ENCODE measurements around the gene ATP6V1F.

The ATP6V1F gene

DNA sequence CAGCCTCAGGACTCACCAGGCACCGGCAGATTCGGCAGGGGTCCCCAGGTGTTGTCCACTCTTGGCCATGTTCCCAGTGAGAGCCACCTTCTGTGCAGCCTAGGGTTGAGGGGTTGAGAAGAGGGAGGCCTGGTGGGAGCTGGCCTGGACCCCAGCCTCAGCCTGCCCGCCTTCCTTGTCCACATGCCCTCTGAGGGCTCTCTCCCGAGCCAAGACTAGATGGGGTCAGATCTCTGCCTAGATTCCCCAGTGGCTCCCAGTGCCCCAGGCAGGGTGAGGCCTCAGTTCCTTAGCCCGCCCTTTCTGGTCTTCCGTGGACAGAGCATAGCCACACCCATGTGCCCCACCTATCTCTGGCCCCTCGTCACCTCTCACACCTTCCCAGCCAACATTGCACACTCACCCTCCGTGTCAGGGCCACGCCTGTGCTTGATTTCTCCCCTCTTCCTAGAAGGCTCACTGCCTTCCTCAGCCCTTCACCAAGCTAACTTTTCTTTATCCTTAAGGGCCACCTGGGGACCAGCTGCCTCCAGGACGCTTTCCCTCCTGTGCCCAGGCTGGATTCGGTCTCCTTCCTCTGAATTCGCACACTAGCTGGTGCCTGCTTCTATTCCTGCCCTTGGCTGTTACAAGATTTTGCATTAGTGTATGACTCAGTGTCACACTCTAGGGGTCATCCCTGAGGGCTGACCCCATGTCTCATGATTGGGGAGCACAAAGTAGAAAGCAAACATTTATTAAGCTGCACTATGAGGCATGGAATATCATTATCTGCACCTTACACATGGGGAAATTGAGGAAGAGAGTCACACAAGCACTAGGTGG lies 40.3 kb downstream of the ATP6V1F start:
- Histone ChIP-seq H3K27me3 (replicated peaks; ENCODE audit: control insufficient read depth, insufficient read depth, low read length, poor library complexity, severe bottlenecking) (no peaks in the 10 kb centered on the region), H3K4me1 (ENCODE audit: control insufficient read depth, insufficient read depth, low read length, poor library complexity, severe bottlenecking) (no peaks in the 10 kb centered on the region), H3K27ac (ENCODE audit: insufficient read depth, low read length, poor library complexity, severe bottlenecking) (no peak overlapping the region), H3K9me3 (ENCODE audit: control insufficient read depth, low read length) (no peaks in the 10 kb centered on the region), H3K36me3 (ENCODE audit: control insufficient read depth, insufficient read depth, low read length) (no peaks in the 10 kb centered on the region), H3K4me3 (ENCODE audit: insufficient read depth, low read depth, low read length, poor library complexity, severe bottlenecking) (no peak overlapping the region)
- no peak for DNase-seq

DNA sequence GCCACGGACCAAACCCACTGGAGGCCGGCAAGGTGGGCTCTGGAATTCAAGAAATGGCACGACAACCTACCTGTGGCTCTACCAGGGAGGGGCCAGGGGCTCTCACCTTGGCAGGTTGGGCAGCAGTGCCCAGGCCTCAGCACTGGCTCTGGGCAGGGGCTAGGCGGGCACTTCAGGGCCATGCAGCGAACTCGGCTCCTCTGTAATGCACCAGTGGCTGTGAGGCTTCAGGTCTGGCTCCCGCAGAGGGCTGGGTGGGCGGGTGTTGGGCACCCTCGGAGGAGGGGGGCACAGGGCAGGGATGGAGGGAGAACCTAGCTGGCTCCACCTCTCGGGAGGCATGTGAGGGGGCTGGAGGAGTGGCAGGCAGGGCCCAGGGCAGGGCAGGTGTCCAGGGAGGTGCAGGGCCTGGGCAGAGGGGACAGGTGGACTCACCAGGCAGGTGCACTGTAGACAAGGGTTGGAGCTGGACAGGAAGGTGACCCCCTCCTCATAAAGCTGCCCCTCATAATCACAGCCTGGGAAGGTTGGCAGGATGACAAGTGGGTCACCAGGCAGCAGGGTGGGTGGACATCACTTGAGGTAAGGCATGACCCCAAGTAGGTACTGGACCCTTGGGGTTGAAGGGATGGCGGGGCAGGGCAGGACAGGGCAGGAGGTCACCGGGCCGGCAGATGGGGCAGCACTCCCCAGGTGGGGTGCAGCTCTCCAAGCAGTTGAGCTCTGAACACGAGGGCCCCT lies 41.1 kb downstream of the ATP6V1F start:
- H3K27me3 ChIP-seq (replicated peaks; ENCODE audit: control insufficient read depth, insufficient read depth, low read length, poor library complexity, severe bottlenecking) = no peaks in the 10 kb centered on the region

GRCh38 chr7:128904381-128905197 lies 41.9 kb downstream of the ATP6V1F start:
- H3K9me3 ChIP-seq (ENCODE audit: control insufficient read depth, low read length) = no peaks in the 10 kb centered on the region
- no peaks in the 10 kb centered on the region for H3K4me1 ChIP-seq (ENCODE audit: control insufficient read depth, insufficient read depth, low read length, poor library complexity, severe bottlenecking)
- H3K27me3 ChIP-seq (replicated peaks; ENCODE audit: control insufficient read depth, insufficient read depth, low read length, poor library complexity, severe bottlenecking) = peaks cover 6% of the 10 kb centered on the region
- H3K36me3 ChIP-seq (ENCODE audit: control insufficient read depth, insufficient read depth, low read length) = no peaks in the 10 kb centered on the region
- H3K4me3 ChIP-seq (ENCODE audit: insufficient read depth, low read depth, low read length, poor library complexity, severe bottlenecking) = no peak overlapping the region
- H3K27ac ChIP-seq (ENCODE audit: insufficient read depth, low read length, poor library complexity, severe bottlenecking) = no peak overlapping the region
- DNase-seq = no peak

More for the DNA sequence above, 41.1 kb downstream of the ATP6V1F start:
- H3K4me3 ChIP-seq (ENCODE audit: insufficient read depth, low read depth, low read length, poor library complexity, severe bottlenecking) = no peak overlapping the region
- DNase-seq = no peak
- no peaks in the 10 kb centered on the region for H3K9me3 ChIP-seq (ENCODE audit: control insufficient read depth, low read length)
- H3K27ac ChIP-seq (ENCODE audit: insufficient read depth, low read length, poor library complexity, severe bottlenecking) = no peak overlapping the region
- H3K36me3 ChIP-seq (ENCODE audit: control insufficient read depth, insufficient read depth, low read length) = no peaks in the 10 kb centered on the region
- no peaks in the 10 kb centered on the region for H3K4me1 ChIP-seq (ENCODE audit: control insufficient read depth, insufficient read depth, low read length, poor library complexity, severe bottlenecking)

DNA sequence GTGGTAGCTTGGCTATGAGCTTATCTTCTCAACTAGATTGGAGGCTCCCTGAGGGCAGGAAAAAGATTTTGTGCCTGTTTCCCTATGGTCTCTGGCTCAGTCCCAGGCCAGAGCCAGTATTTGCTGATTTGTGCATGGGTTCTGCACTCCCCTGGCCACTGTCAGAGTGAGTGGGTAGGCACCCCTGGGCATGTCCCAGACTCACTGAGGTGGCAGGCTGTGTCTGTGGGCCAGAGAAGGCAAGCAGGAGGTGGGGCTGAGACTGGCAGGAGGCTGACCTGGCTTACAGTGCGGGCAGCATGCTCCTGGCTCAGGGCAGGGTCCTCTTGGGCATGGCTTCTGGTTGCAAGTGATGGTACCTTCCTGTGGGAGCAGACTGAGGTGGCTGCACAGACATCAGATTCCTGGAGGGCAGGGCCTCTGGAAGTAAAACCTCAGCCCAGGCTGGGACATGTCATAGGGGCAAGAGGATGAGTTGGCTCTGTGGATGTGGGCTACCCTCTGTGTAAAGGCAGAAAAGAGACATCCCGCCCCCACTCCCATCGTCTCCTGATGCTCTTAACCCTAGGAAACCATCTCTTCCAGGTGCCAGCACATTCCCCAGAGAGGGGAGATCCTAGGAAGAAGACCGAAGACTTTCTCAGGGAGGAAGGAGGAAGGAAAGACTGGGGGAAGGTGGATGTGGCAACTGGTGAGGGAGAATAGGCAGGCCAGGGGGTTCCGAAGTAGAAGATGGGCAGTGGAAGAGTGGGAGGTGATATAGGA lies 43.5 kb downstream of the ATP6V1F start:
- Histone ChIP-seq H3K27ac (ENCODE audit: insufficient read depth, low read length, poor library complexity, severe bottlenecking) (no peak overlapping the region), H3K27me3 (replicated peaks; ENCODE audit: control insufficient read depth, insufficient read depth, low read length, poor library complexity, severe bottlenecking) (peaks cover 17% of the 10 kb centered on the region), H3K9me3 (ENCODE audit: control insufficient read depth, low read length) (no peaks in the 10 kb centered on the region), H3K4me3 (ENCODE audit: insufficient read depth, low read depth, low read length, poor library complexity, severe bottlenecking) (no peak overlapping the region), H3K4me1 (ENCODE audit: control insufficient read depth, insufficient read depth, low read length, poor library complexity, severe bottlenecking) (no peaks in the 10 kb centered on the region), H3K36me3 (ENCODE audit: control insufficient read depth, insufficient read depth, low read length) (no peaks in the 10 kb centered on the region)
- no peak for DNase-seq

- Histone ChIP-seq H3K4me3 (ENCODE audit: insufficient read depth, low read depth, low read length, poor library complexity, severe bottlenecking) (no peak overlapping the region), H3K27me3 (replicated peaks; ENCODE audit: control insufficient read depth, insufficient read depth, low read length, poor library complexity, severe bottlenecking) (peaks cover 20% of the 10 kb centered on the region), H3K36me3 (ENCODE audit: control insufficient read depth, insufficient read depth, low read length) (no peaks in the 10 kb centered on the region), H3K4me1 (ENCODE audit: control insufficient read depth, insufficient read depth, low read length, poor library complexity, severe bottlenecking) (no peaks in the 10 kb centered on the region), H3K27ac (ENCODE audit: insufficient read depth, low read length, poor library complexity, severe bottlenecking) (no peak overlapping the region), H3K9me3 (ENCODE audit: control insufficient read depth, low read length) (no peaks in the 10 kb centered on the region)
- DNase-seq = no peak
Observed at GRCh38 chr7:128906766-128907559, 44.3 kb downstream of the ATP6V1F start.

- no peaks in the 10 kb centered on the region for H3K36me3 ChIP-seq (ENCODE audit: control insufficient read depth, insufficient read depth, low read length)
- H3K4me3 ChIP-seq (ENCODE audit: insufficient read depth, low read depth, low read length, poor library complexity, severe bottlenecking) = no peak overlapping the region
- no peak for DNase-seq
- H3K27me3 ChIP-seq (replicated peaks; ENCODE audit: control insufficient read depth, insufficient read depth, low read length, poor library complexity, severe bottlenecking) = peaks cover 21% of the 10 kb centered on the region
- no peaks in the 10 kb centered on the region for H3K9me3 ChIP-seq (ENCODE audit: control insufficient read depth, low read length)
- H3K27ac ChIP-seq (ENCODE audit: insufficient read depth, low read length, poor library complexity, severe bottlenecking) = no peak overlapping the region
- H3K4me1 ChIP-seq (ENCODE audit: control insufficient read depth, insufficient read depth, low read length, poor library complexity, severe bottlenecking) = no peaks in the 10 kb centered on the region
Observed at GRCh38 chr7:128908750-128909624, 46.3 kb downstream of the ATP6V1F start.

DNA sequence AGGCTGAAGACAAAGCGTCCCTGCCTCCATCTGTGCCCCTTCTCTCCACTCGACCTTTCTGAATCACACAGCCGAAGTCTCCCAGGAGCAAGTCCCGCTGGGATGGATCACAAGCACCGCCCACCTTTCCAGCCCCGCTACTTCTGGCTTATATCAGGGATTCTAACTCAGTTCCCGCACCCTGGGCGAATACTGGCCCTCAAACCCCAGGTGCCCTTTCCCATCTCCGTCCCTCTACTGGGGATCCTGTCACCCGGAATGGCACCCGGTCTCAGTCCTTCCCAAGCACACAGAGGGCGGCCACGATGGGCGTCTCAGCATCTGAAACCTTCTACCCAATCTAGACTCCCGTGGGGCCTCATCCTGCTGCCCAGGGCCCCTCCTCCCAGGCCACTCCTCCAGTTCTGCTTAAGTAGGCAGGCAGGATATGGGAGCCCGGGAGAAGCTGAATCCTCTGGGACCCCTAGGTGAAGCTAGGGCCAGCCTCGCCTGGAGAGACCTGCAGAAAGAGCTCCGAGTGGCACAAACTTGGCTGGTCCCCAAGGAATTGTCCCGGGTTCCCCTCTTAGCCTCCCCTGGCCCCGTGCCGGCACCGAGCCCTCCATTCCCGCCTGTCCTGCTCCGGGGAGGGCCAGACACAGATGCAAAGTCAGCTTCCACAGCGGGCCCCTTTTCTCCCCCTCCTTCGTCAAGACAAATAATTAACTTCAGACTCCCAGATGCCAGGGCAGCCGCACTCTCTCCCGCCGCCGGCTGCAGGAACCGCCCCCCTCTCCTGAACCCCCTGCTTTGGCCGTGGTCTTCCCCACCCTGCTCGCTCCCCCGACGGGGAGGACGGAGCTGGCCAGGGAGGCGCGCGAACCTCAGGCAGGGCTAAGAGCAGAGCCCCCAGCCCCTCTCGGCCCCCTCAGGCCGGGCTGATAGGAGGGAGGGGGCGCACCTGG lies 47.2 kb downstream of the ATP6V1F start:
- peaks cover 26% of the 10 kb centered on the region for H3K27me3 ChIP-seq (replicated peaks; ENCODE audit: control insufficient read depth, insufficient read depth, low read length, poor library complexity, severe bottlenecking)
- H3K4me1 ChIP-seq (ENCODE audit: control insufficient read depth, insufficient read depth, low read length, poor library complexity, severe bottlenecking) = peaks cover 7% of the 10 kb centered on the region
- no peak for DNase-seq

DNA sequence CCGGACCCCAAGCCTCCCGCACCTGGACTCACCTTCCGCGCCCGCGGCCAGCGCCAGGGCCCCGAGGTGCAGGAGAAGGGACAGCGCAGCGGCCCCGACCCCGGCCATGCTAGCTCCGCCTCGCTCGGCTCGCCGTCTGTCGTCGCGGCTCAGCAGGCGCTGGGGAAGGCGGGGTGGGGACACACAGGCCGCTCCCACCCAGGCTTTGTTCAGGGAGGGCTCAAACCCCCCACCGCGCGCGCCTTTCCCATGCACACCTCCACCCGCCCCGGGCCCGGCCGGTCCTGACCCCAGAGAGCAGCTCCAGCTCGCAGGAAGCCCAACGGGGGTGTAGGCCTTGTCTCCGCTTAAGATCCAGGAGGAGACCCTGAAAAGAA lies 47.9 kb downstream of the ATP6V1F start, which contains the start of gene KCP:
Gene KCP (minus strand): TSS at position 141 of the 377 bp plus-strand sequence. CDS start 33 bp downstream, at position 108.
- H3K27me3 ChIP-seq (replicated peaks; ENCODE audit: control insufficient read depth, insufficient read depth, low read length, poor library complexity, severe bottlenecking) = peaks cover 30% of the 10 kb centered on the region
- no peak for DNase-seq

More for the DNA sequence above, 47.2 kb downstream of the ATP6V1F start:
- no peak overlapping the region for H3K4me3 ChIP-seq (ENCODE audit: insufficient read depth, low read depth, low read length, poor library complexity, severe bottlenecking)
- H3K9me3 ChIP-seq (ENCODE audit: control insufficient read depth, low read length) = no peaks in the 10 kb centered on the region
- no peak overlapping the region for H3K27ac ChIP-seq (ENCODE audit: insufficient read depth, low read length, poor library complexity, severe bottlenecking)
- H3K36me3 ChIP-seq (ENCODE audit: control insufficient read depth, insufficient read depth, low read length) = no peaks in the 10 kb centered on the region

More for the DNA sequence above, 47.9 kb downstream of the ATP6V1F start, which contains the start of gene KCP:
- Histone ChIP-seq H3K4me1 (ENCODE audit: control insufficient read depth, insufficient read depth, low read length, poor library complexity, severe bottlenecking) (peaks cover 11% of the 10 kb centered on the region), H3K27ac (ENCODE audit: insufficient read depth, low read length, poor library complexity, severe bottlenecking) (no peak within 1 kb of the TSS), H3K9me3 (ENCODE audit: control insufficient read depth, low read length) (no peaks in the 10 kb centered on the region), H3K4me3 (ENCODE audit: insufficient read depth, low read depth, low read length, poor library complexity, severe bottlenecking) (no peak within 1 kb of the TSS), H3K36me3 (ENCODE audit: control insufficient read depth, insufficient read depth, low read length) (no peaks in the 10 kb centered on the region)

Measured in effector memory CD4-positive, alpha-beta T cell (primary cell).